HG03066 (cell line): ENCODE measurements around the gene MMRN1.

Experiments used
- ATAC-seq: cut with Tn5 transposase; IDR thresholded peaks from one replicate; pipeline ENCODE4 v1.9.1; 2021; ENCODE audit warnings: low read depth; ENCODE audit not compliant: unreplicated experiment

Gene MMRN1

GRCh38 chr4:89909889-89910288 lies 15.2 kb downstream of the MMRN1 start:
- ATAC-seq: no peak

GRCh38 chr4:89913623-89914022 lies 19.0 kb downstream of the MMRN1 start:
- ATAC-seq: no peak

GRCh38 chr4:89914609-89915550 lies 20.2 kb downstream of the MMRN1 start:
- no peak for ATAC-seq

- ATAC-seq: no peak
Observed at GRCh38 chr4:89915937-89916336, 21.3 kb downstream of the MMRN1 start.

GRCh38 chr4:89922848-89923416 lies 28.3 kb downstream of the MMRN1 start:
- no peak for ATAC-seq

GRCh38 chr4:89928838-89929237 lies 34.2 kb downstream of the MMRN1 start:
- no peak for ATAC-seq

GRCh38 chr4:89929425-89930159 lies 34.9 kb downstream of the MMRN1 start:
- peak; percentile 74 for ATAC-seq

- peak; percentile 63 for ATAC-seq
Observed at GRCh38 chr4:89939546-89939945, 44.9 kb downstream of the MMRN1 start.

GRCh38 chr4:89939994-89940393 lies 45.3 kb downstream of the MMRN1 start:
- no peak for ATAC-seq

GRCh38 chr4:89942811-89943210 lies 48.2 kb downstream of the MMRN1 start:
- ATAC-seq: no peak

- no peak for ATAC-seq
Observed at GRCh38 chr4:89949782-89950387, 55.2 kb downstream of the MMRN1 start.

- no peak for ATAC-seq
Observed at GRCh38 chr4:89952458-89952857, 57.8 kb downstream of the MMRN1 start.

GRCh38 chr4:89954906-89955695 lies 60.4 kb downstream of the MMRN1 start:
- ATAC-seq: no peak

- ATAC-seq: no peak
Observed at GRCh38 chr4:89957046-89957926, 62.6 kb downstream of the MMRN1 start.

- no peak for ATAC-seq
Observed at GRCh38 chr4:89981789-89982334, 87.2 kb downstream of the MMRN1 start.

- no peak for ATAC-seq
Observed at GRCh38 chr4:89988268-89988667, 93.6 kb downstream of the MMRN1 start.

GRCh38 chr4:89992744-89993143 lies 98.1 kb downstream of the MMRN1 start:
- ATAC-seq: no peak

GRCh38 chr4:89994176-89994873 lies 99.7 kb downstream of the MMRN1 start:
- no peak for ATAC-seq
